GM12878 (cell line): Measurements from ENCODE around the gene OR6M1. TPM values are rescaled to one million over a fixed set of nuclear protein-coding genes. Genes with fewer than 3 reads are reported as not detected.

Experiments used
- ATAC-seq: fragments of 200-7000 bp; cut with Tn5 transposase; 3 replicates; pipeline ENCODE4 v1.9.1; 2020; ENCODE audit warnings: mild to moderate bottlenecking, moderate library complexity
- BruUV-seq: library from RNA; stranded (reverse); fragments of 400-500 nt; replicated peaks from 2 replicates; lab custom pipeline; 2021; lab: Mats Ljungman, UMichigan
- CTCF ChIA-PET: fragments of 300-600 bp; sonication (Branson Sonifier 250); formaldehyde crosslinking; extraction: SDS; loops from one replicate; lab custom pipeline; 2021; ENCODE audit warnings: inconsistent platforms; lab: Yijun Ruan, JAX
- POLR2A ChIA-PET: fragments of 350-600 bp; formaldehyde crosslinking; extraction: SDS; loops from one replicate; lab custom pipeline; 2021; ENCODE audit warnings: inconsistent platforms; lab: Charles Lee
- RAD21 ChIA-PET: fragments of 300-600 bp; sonication (Branson Sonifier 250); formaldehyde crosslinking; loops from one replicate; lab custom pipeline; 2023; ENCODE audit warnings: antibody characterized with exemption; ENCODE audit not compliant: unreplicated experiment; lab: Charles Lee
- SMC1A ChIA-PET: fragments of 300-600 bp; sonication (Branson Sonifier 250); formaldehyde crosslinking; loops from one replicate; lab custom pipeline; 2023; ENCODE audit not compliant: unreplicated experiment, uncharacterized antibody; lab: Charles Lee
- DNase-seq: peaks from one replicate; pipeline ENCODE4 v3.0.0-alpha.2; 2011; ENCODE audit warnings: low read depth, low spot score
- FAIRE-seq: peaks from 3 replicates; lab custom pipeline; 2011; peaks lifted over from hg19 to GRCh38; lab: Jason Lieb, UNC
- H2AFZ ChIP-seq: 2 replicates; pipeline ENCODE4 v1.6.0; 2011; ENCODE audit warnings: low read depth, low read length, control low read depth; ENCODE audit not compliant: control insufficient read depth
- H3K27ac ChIP-seq: 2 replicates; pipeline ENCODE4 v1.5.1; 2011; ENCODE audit warnings: control low read depth; ENCODE audit not compliant: control insufficient read depth, insufficient read depth
- H3K27me3 ChIP-seq, 2 experiments: replicated peaks in 1 of 2; 2 replicates each; pipeline versions ENCODE4 v1.6.0 to v1.6.1; 2011; ENCODE audit warnings: low read length in 1 of 2; ENCODE audit not compliant: control insufficient read depth in 2 of 2, insufficient read depth in 2 of 2
- H3K36me3 ChIP-seq, 2 experiments: 2 replicates each; pipeline ENCODE4 v1.5.1; 2011; ENCODE audit warnings: low read length in 1 of 2; ENCODE audit not compliant: control insufficient read depth in 2 of 2, insufficient read depth in 2 of 2
- H3K4me1 ChIP-seq: 2 replicates; pipeline ENCODE4 v1.6.1; 2011; ENCODE audit warnings: mild to moderate bottlenecking, low read length, moderate library complexity, mixed read lengths; ENCODE audit not compliant: control insufficient read depth, insufficient read depth
- H3K4me2 ChIP-seq: 2 replicates; pipeline ENCODE4 v1.6.0; 2011; ENCODE audit warnings: control low read depth; ENCODE audit not compliant: control insufficient read depth, insufficient read depth
- H3K4me3 ChIP-seq: fragments of 200-600 bp; sonication (generic); 2 replicates; pipeline ENCODE4 v1.5.1; 2016
- H3K79me2 ChIP-seq: 2 replicates; pipeline ENCODE4 v1.6.0; 2011; ENCODE audit warnings: low read length; ENCODE audit not compliant: control insufficient read depth, insufficient read depth
- H3K9ac ChIP-seq: 2 replicates; pipeline ENCODE4 v1.8.0; 2011; ENCODE audit warnings: low read length, control low read depth, mixed read lengths; ENCODE audit not compliant: control insufficient read depth, insufficient read depth
- H3K9me3 ChIP-seq: replicated peaks from 3 replicates; pipeline ENCODE4 v1.5.1; 2011; ENCODE audit warnings: mild to moderate bottlenecking, low read length; ENCODE audit not compliant: control insufficient read depth, insufficient read depth
- H4K20me1 ChIP-seq: 2 replicates; pipeline ENCODE4 v1.6.0; 2011; ENCODE audit not compliant: control insufficient read depth, insufficient read depth
- BRCA1 ChIP-seq: IDR thresholded peaks from 2 replicates; pipeline ENCODE4 v1.6.1; 2011; ENCODE audit warnings: low read depth, low read length, improper control_type of control experiment
- HCFC1 ChIP-seq: fragments of 150-350 bp; IDR thresholded peaks from 2 replicates; pipeline ENCODE4 v1.6.1; 2014; ENCODE audit warnings: low read length
- IKZF1 ChIP-seq: fragments of 450-650 bp; conservative IDR thresholded peaks from 2 replicates; pipeline ENCODE4 v1.6.1; 2017; ENCODE audit warnings: antibody characterized with exemption, mild to moderate bottlenecking
- KAT2A ChIP-seq: conservative IDR thresholded peaks from 2 replicates; pipeline ENCODE4 v1.6.1; 2011; ENCODE audit warnings: low read depth, low read length; ENCODE audit not compliant: control insufficient read depth
- KLF5 ChIP-seq: fragments of 450-650 bp; IDR thresholded peaks from 2 replicates; pipeline ENCODE4 v1.6.1; 2014; ENCODE audit warnings: mild to moderate bottlenecking; ENCODE audit not compliant: partially characterized antibody
- MEF2A ChIP-seq: IDR thresholded peaks from 2 replicates; pipeline ENCODE4 v1.6.1; 2011; ENCODE audit warnings: low read depth, mild to moderate bottlenecking, low read length, moderate library complexity; ENCODE audit not compliant: insufficient read depth
- NFYB ChIP-seq: IDR thresholded peaks from 2 replicates; pipeline ENCODE4 v1.6.1; 2011; ENCODE audit warnings: low read depth, mild to moderate bottlenecking, low read length, improper control_type of control experiment, moderate library complexity; ENCODE audit not compliant: insufficient read depth
- POLR2AphosphoS2 ChIP-seq: IDR thresholded peaks from 2 replicates; pipeline ENCODE4 v1.6.1; 2011; ENCODE audit warnings: low read depth, mild to moderate bottlenecking, low read length, improper control_type of control experiment, moderate library complexity
- RELA ChIP-seq: fragments of 450-650 bp; IDR thresholded peaks from 2 replicates; pipeline ENCODE4 v1.8.0; 2014; ENCODE audit warnings: borderline replicate concordance; ENCODE audit not compliant: partially characterized antibody
- RUNX3 ChIP-seq: IDR thresholded peaks from 2 replicates; pipeline ENCODE4 v1.6.1; 2012; ENCODE audit warnings: low read length, inconsistent platforms
- SMAD5 ChIP-seq: IDR thresholded peaks from 2 replicates; pipeline ENCODE4 v1.6.1; 2016; ENCODE audit warnings: antibody characterized with exemption, low read depth
- TAF1 ChIP-seq: IDR thresholded peaks from 2 replicates; pipeline ENCODE4 v1.6.1; 2011; ENCODE audit warnings: mild to moderate bottlenecking, low read depth, low read length, borderline replicate concordance
- USF1 ChIP-seq: IDR thresholded peaks from 2 replicates; pipeline ENCODE4 v1.6.1; 2011; ENCODE audit warnings: borderline replicate concordance, low read depth, mild to moderate bottlenecking, moderate library complexity, mixed read lengths, low read length; ENCODE audit not compliant: insufficient read depth; ENCODE audit errors: extremely low read length
- WGBS: methylation state at CpG from one replicate; pipeline ENCODE4 v1.1.6; 2016; ENCODE audit warnings: low lambda C conversion rate; ENCODE audit not compliant: insufficient replicate concordance, insufficient coverage; ENCODE audit errors: missing lambda C conversion rate; 5-methylcytosine and 5-hydroxymethylcytosine counted together
- in situ Hi-C: fragments of 300-500 bp; cut with MboI; formaldehyde crosslinking; loops from 9 replicates; pipeline ENCODE4 v1.14.3; 2018; ENCODE audit warnings: mixed read lengths
- intact Hi-C: fragments of 100-400 bp; cut with micrococcal nuclease; formaldehyde crosslinking; loops from one replicate; pipeline ENCODE4 v1.14.2; 2022; ENCODE audit not compliant: unreplicated experiment
- polyA plus RNA-seq, 11 experiments: library from polyadenylated mRNA; depleted of rRNA in 4 of 11; unstranded in 6 of 11; stranded (reverse) in 5 of 11; fragments of >200 nt; fragmentation: Nextera tagmentation in 4 of 11; fragmentation: Illumina TruSeq in 1 of 11; extraction: Ambion mirVana in 4 of 11; extraction: Trizol in 1 of 11; gene quantifications; 1 replicate in 1 of 11; 2 replicates in 10 of 11; pipeline versions ENCODE4 v1.2.1 to v1.2.3, GENCODE V29; 2011 to 2016; ENCODE audit warnings: inconsistent platforms in 2 of 11, missing spikeins in 2 of 11, low read depth in 1 of 11
- total RNA-seq, 4 experiments: library from RNA; depleted of rRNA in 3 of 4; stranded (reverse); fragments of >200 nt in 3 of 4; fragmentation: Illumina TruSeq in 1 of 4; extraction: Trizol in 1 of 4; gene quantifications; 2 replicates each; pipeline versions ENCODE4 v1.2.1 to v1.2.3, GENCODE V29; 2013 to 2021

The OR6M1 gene
- total and polyA plus RNA-seq, 10 of the 15 experiments (the other 5 are each of a cell fraction or from before 2014, with no cell fraction given) = not detected

DNA sequence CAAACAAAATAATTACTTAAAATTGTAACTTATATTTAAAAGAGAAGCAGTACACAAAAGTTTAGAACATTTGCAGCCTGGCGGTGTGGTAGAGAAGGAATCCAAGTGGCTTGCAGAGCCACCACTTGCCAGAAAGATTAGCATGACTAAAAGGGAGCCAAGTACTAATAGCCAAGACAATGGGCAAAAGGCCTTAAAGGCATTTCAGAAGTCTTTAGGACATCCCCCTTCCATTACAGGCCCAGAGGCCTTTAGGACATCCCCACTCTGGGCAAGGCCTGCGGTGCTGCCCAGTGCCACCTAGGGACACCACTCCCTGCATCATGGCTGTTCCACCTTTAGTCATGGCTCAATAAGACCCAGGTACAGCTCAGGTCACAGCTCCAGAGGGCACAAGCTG is 46.9 kb upstream of the OR6M1 start:
- WGBS = 63% methylated on average over 2 of the region's 2 CpGs
- no peaks in the 10 kb centered on the region for H3K79me2 ChIP-seq
- no peaks in the 10 kb centered on the region for H4K20me1 ChIP-seq
- ChIA-PET CTCF (no interaction called here), RAD21 (no interaction called here), SMC1A (no interaction called here), POLR2A (no interaction called here)
- BruUV-seq = no TSS peak
- FAIRE-seq (no peak), ATAC-seq (no peak), DNase-seq (no peak)
- no peaks in the 10 kb centered on the region for H3K36me3 ChIP-seq
- intact Hi-C loops (no loop called here), in situ Hi-C loops (no loop called here)
- H3K4me2 ChIP-seq = no peak overlapping the region
- H3K27ac ChIP-seq = no peak overlapping the region
- H3K4me1 ChIP-seq = no peaks in the 10 kb centered on the region
- TF ChIP-seq MEF2A (no peak), RUNX3 (no peak), TAF1 (no peak), RELA (no peak), IKZF1 (no peak), SMAD5 (no peak), BRCA1 (no peak), USF1 (no peak)
- no peak overlapping the region for H3K9ac ChIP-seq
- H2AFZ ChIP-seq = no peak overlapping the region
- no peak overlapping the region for H3K4me3 ChIP-seq
- no peaks in the 10 kb centered on the region for H3K9me3 ChIP-seq
- no peaks in the 10 kb centered on the region; a peak in 1 of 4 replicates for H3K27me3 ChIP-seq

DNA sequence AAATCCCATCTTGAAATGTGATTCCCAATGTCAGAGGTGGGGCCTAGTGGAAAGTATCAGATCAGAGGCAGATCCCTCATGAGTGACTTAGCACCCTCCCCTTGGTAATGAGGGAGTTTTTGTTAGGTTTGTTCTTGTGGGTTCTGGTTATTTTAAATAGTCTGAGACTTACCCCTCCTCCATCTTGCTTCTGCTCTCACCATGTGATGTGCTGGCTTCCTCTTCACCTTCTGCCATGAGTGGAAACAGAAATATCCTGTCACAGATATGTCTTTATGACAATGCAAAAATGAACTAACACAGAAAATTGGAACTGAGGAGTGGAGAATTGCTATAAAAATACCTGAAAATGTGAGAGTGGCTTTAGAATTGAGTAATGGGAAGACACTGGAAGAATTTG is 46.2 kb upstream of the OR6M1 start:
- DNase-seq = no peak
- H3K4me3 ChIP-seq = no peak overlapping the region
- H3K4me1 ChIP-seq = no peaks in the 10 kb centered on the region
- ChIA-PET CTCF (no interaction called here), RAD21 (no interaction called here), SMC1A (no interaction called here), POLR2A (no interaction called here)
- no peak for FAIRE-seq
- H4K20me1 ChIP-seq = no peaks in the 10 kb centered on the region
- no peak overlapping the region for H2AFZ ChIP-seq
- H3K79me2 ChIP-seq = no peaks in the 10 kb centered on the region
- H3K36me3 ChIP-seq = no peaks in the 10 kb centered on the region
- no peaks in the 10 kb centered on the region; a peak in 1 of 4 replicates for H3K27me3 ChIP-seq
- BruUV-seq = no TSS peak
- no peak overlapping the region for H3K27ac ChIP-seq
- no peak overlapping the region for H3K4me2 ChIP-seq
- in situ Hi-C loops = no loop called here
- TF ChIP-seq KLF5 (no peak), NFYB (no peak), POLR2AphosphoS2 (no peak), KAT2A (no peak), HCFC1 (no peak)
- no peak for ATAC-seq
- no peaks in the 10 kb centered on the region for H3K9me3 ChIP-seq
- no peak overlapping the region for H3K9ac ChIP-seq
- intact Hi-C loops = no loop called here
